Measurements from ENCODE around the gene PAK4.

The PAK4 gene

DNA sequence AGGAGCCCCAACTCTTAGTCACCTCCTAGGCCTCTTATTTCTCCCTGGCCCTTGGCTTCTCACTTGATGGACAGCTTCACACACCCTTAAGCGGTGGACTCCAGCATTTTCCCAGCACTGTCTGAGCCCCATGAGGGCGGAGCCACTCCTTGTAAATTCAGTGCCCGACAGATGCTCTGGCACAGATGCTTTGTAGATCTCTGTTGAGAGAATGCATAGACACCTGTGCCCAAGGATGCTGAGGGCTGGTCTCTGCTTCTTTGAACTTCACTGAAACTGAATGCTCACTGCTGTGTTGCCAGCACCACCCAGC lies 75.2 kb downstream of the PAK4 start:
- no peak for DNase-seq (ENCODE audit: low read depth)
- in situ Hi-C loops (cut with HindIII; ENCODE audit: low sequenced_read_pairs) = no loop called here
- H3K4me3 ChIP-seq (ENCODE audit: low read depth, low read length) = no peak overlapping the region
- TF ChIP-seq, protein P1, sequence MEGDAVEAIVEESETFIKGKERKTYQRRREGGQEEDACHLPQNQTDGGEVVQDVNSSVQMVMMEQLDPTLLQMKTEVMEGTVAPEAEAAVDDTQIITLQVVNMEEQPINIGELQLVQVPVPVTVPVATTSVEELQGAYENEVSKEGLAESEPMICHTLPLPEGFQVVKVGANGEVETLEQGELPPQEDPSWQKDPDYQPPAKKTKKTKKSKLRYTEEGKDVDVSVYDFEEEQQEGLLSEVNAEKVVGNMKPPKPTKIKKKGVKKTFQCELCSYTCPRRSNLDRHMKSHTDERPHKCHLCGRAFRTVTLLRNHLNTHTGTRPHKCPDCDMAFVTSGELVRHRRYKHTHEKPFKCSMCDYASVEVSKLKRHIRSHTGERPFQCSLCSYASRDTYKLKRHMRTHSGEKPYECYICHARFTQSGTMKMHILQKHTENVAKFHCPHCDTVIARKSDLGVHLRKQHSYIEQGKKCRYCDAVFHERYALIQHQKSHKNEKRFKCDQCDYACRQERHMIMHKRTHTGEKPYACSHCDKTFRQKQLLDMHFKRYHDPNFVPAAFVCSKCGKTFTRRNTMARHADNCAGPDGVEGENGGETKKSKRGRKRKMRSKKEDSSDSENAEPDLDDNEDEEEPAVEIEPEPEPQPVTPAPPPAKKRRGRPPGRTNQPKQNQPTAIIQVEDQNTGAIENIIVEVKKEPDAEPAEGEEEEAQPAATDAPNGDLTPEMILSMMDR (IDR thresholded peaks at IDR 0.05; ENCODE audit: low read depth, low read length, missing control alignments) = no peak

DNA sequence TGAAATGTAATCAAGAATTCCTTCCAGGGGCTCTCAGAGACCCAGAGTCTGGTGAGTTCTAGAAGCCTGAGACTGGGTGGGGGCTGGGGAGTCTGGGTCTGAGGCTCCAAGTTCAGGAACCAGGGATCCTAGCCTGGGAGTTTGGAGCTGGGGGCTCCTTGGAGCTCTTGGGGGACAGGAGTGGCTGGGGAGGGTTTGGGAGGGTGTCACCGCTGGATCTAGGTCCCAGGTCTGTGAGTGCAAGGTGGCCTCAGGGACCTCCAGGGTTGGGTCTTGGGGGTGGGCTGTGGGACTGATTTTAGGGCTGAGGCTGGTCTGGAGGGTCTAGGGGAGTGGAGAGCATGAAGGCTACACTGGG lies 77.4 kb downstream of the PAK4 start:
- in situ Hi-C loops (cut with HindIII; ENCODE audit: low sequenced_read_pairs) = no loop called here
- TF ChIP-seq, protein P1 (IDR thresholded peaks at IDR 0.05; ENCODE audit: low read depth, low read length, missing control alignments) = no peak
- no peak for DNase-seq (ENCODE audit: low read depth)
- H3K4me3 ChIP-seq (ENCODE audit: low read depth, low read length) = no peak overlapping the region

DNA sequence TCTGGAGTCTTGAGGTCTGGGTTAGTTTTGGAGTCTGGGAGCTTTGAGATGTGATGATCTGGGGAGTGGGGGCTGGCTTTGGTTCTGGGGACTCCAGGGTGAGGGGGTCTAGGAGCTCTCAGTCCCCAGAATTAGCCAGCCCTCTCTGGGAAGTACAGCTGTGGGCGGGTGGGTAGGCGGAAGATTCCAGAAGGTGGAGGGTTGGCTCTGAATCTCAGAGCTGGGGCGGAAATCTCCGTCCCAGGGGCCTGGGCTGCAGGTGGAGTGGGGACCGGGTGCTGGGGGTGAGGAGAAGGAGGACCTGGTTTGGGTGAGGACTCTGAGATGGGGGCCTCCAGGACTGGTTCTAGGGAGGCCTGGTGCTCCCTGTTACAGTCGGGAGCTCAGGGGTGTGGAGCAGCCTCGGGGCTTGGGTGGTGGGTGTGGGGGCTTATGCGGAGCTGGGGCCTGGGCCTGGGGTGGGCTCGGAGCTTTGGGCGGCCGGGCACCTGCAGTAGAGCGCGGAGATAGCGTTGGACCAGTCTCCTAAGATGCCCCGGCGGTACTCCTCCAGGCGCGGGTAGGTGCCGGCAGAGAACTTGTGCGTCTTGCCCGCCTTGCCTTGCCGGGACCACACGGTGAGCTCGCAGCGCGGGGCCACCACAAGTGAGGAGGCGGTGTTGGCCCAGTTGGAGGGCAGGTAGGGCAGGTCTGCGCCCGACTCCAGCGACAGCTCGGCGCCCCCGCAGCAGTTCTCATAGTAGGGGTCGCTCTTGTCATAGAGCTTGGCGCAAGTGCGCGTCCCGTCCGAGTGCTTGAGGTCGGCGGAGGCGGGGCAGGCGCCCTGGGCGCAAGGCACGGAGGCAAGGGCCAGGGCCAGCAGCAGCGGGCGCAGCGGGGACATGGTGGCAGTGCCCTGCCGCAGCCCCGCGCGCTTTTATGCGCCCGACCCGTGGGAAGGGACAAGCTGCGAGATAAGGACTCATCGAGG lies 78.1 kb downstream of the PAK4 start, which contains the start of gene SYCN:
TSS of gene SYCN (minus strand) at position 892 of the 970 bp plus-strand sequence. CDS start at position 883, 9 bp downstream.
- DNase-seq (ENCODE audit: low read depth) = no peak
- in situ Hi-C loops (cut with HindIII; ENCODE audit: low sequenced_read_pairs) = no loop called here
- H3K4me3 ChIP-seq (ENCODE audit: low read depth, low read length) = no peak within 1 kb of the TSS
- TF ChIP-seq, protein P1 (IDR thresholded peaks at IDR 0.05; ENCODE audit: low read depth, low read length, missing control alignments) = no peak

DNA sequence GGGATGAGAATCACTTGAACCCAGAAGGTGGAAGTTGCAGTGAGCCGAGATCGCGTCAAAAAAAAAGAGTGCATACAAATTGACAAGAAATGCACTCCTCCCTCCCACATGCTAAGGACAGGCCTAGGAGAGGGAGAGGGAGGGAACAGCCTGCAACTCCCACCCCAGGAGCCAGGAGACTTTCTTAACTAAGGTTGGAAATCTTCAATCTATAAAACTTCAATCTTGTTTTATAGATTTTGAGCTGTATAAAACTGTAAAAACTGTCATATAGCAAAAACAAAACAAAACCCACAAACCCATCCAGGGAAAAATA lies 79.8 kb downstream of the PAK4 start:
- in situ Hi-C loops (cut with HindIII; ENCODE audit: low sequenced_read_pairs) = no loop called here
- H3K4me3 ChIP-seq (ENCODE audit: low read depth, low read length) = no peak overlapping the region
- no peak for DNase-seq (ENCODE audit: low read depth)
- TF ChIP-seq, protein P1 (IDR thresholded peaks at IDR 0.05; ENCODE audit: low read depth, low read length, missing control alignments) = no peak

DNA sequence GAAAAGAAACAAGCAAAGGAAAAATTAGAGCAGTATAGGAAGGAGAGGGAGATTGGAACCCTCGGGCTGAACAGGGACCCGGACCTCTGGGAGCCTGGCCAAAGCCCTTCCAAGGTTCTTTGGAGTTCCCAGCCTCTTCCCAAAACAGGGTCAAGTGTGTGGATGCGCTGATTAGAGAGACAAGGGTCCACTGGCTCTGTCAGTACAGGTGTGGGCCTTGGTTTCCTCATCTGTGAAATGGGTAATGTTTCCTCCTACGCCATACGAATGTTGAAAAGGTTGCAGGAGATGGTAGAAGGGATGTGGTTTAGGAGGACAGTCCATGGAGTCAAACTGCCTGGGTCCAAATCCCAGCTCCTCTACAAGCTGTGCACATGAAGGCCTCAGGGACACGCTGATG lies 80.5 kb downstream of the PAK4 start:
- no peak for DNase-seq (ENCODE audit: low read depth)
- TF ChIP-seq, protein P1 (IDR thresholded peaks at IDR 0.05; ENCODE audit: low read depth, low read length, missing control alignments) = no peak
- no peak overlapping the region for H3K4me3 ChIP-seq (ENCODE audit: low read depth, low read length)
- in situ Hi-C loops (cut with HindIII; ENCODE audit: low sequenced_read_pairs) = no loop called here

DNA sequence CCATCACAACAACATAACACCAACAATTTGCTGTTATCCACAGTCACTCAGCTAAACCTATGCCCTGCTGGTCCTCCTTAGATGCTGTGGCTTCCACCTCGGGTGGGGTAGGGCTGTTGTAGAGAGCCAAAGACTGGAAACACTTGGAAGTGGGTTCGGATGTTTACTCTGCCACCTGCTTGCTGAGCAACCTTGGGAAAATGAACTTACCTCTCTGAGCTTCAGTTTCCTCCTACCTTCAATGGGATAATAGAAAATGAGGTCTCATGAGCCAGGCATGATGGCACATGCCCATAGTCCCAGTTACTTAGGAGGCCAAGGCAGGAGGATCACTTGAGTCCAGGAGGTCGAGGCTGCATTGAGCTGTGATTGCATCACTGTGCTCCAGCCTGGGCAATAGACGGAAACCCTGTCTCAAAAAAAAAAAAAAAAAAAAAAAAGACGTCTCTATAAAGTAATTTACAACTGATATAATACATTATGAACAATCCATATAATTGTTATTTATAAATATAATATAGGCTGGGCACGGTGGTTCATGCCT lies 81.8 kb downstream of the PAK4 start:
- no peak for DNase-seq (ENCODE audit: low read depth)
- no peak overlapping the region for H3K4me3 ChIP-seq (ENCODE audit: low read depth, low read length)
- in situ Hi-C loops (cut with HindIII; ENCODE audit: low sequenced_read_pairs) = no loop called here
- TF ChIP-seq, protein P1 (IDR thresholded peaks at IDR 0.05; ENCODE audit: low read depth, low read length, missing control alignments) = no peak

All from astrocyte of the cerebellum (primary cell).